OCI-LY1 (cell line): ENCODE data around the gene CDSN.

ENCODE experiments used
- CTCF ChIP-seq: fragments of 200-600 bp; sonication (generic), shearing (Covaris generic); IDR thresholded peaks from 2 replicates; pipeline ENCODE4 v1.5.1; 2017; ENCODE audit warnings: mild to moderate bottlenecking, antibody characterized with exemption, low read length, moderate library complexity, mixed read lengths
- EZH2 ChIP-seq: fragments of 200-600 bp; sonication (generic), shearing (Covaris generic); IDR thresholded peaks from 2 replicates; pipeline ENCODE4 v1.8.0; 2017; ENCODE audit warnings: borderline replicate concordance, mixed run types, mild to moderate bottlenecking, antibody characterized with exemption, low read length, moderate library complexity, mixed read lengths

GRCh38 chr6:31168606-31169005 lies 48.4 kb upstream of the CDSN start:
- TF ChIP-seq CTCF (no peak), EZH2 (no peak)
